ENCODE data around the gene ST8SIA6.

ST8SIA6 gene

GRCh38 chr10:17365402-17365801 lies 89.0 kb downstream of the ST8SIA6 start:
- TF ChIP-seq TCF4 (CRISPR knock-in tag; IDR thresholded peaks at IDR 0.05; ENCODE audit: borderline replicate concordance) (no peak), CSDC2 (CRISPR knock-in tag; IDR thresholded peaks at IDR 0.05) (no peak), GLIS3 (CRISPR knock-in tag; IDR thresholded peaks at IDR 0.05) (no peak), OSR1 (CRISPR knock-in tag; IDR thresholded peaks at IDR 0.05) (no peak), RARB (CRISPR knock-in tag; IDR thresholded peaks at IDR 0.05) (no peak), TOX (CRISPR knock-in tag; IDR thresholded peaks at IDR 0.05; ENCODE audit: borderline replicate concordance) (no peak), CSRNP3 (CRISPR knock-in tag; IDR thresholded peaks at IDR 0.05) (no peak), ZFP3 (CRISPR knock-in tag; IDR thresholded peaks at IDR 0.05) (no peak), ZC3H10 (CRISPR knock-in tag; IDR thresholded peaks at IDR 0.05) (no peak), PPARA (CRISPR knock-in tag; IDR thresholded peaks at IDR 0.05; ENCODE audit: borderline replicate concordance) (no peak), ESRRG (CRISPR knock-in tag; IDR thresholded peaks at IDR 0.05) (no peak), ISL1 (CRISPR knock-in tag; IDR thresholded peaks at IDR 0.05) (no peak), POU6F1 (CRISPR knock-in tag; IDR thresholded peaks at IDR 0.05; ENCODE audit: borderline replicate concordance, low read depth) (no peak), ARNTL (CRISPR knock-in tag; IDR thresholded peaks at IDR 0.05; ENCODE audit: borderline replicate concordance, low read depth) (no peak), BACH2 (CRISPR knock-in tag; IDR thresholded peaks at IDR 0.05; ENCODE audit: borderline replicate concordance) (no peak), ZNF8 (CRISPR knock-in tag; IDR thresholded peaks at IDR 0.05) (no peak)
- no peak for ATAC-seq

- no peak for TF ChIP-seq ISL1 (CRISPR knock-in tag; IDR thresholded peaks at IDR 0.05)
- TF ChIP-seq POU6F1 (CRISPR knock-in tag; IDR thresholded peaks at IDR 0.05; ENCODE audit: borderline replicate concordance, low read depth) = no peak
- no peak for TF ChIP-seq CREB5 (CRISPR knock-in tag; IDR thresholded peaks at IDR 0.05; ENCODE audit: low read depth)
- no peak for TF ChIP-seq PATZ1 (CRISPR knock-in tag; IDR thresholded peaks at IDR 0.05; ENCODE audit: borderline replicate concordance)
- no peak for TF ChIP-seq ESRRG (CRISPR knock-in tag; IDR thresholded peaks at IDR 0.05)
- TF ChIP-seq ZFP30 (CRISPR knock-in tag; IDR thresholded peaks at IDR 0.05) = no peak
These were observed 95.9 kb downstream of the ST8SIA6 start for GRCh38 chr10:17358461-17358860.

GRCh38 chr10:17357781-17358180 lies 96.6 kb downstream of the ST8SIA6 start:
- ATAC-seq = no peak
- TF ChIP-seq ZC3H10 (CRISPR knock-in tag; IDR thresholded peaks at IDR 0.05) (no peak), TOX (CRISPR knock-in tag; IDR thresholded peaks at IDR 0.05; ENCODE audit: borderline replicate concordance) (no peak), PPARA (CRISPR knock-in tag; IDR thresholded peaks at IDR 0.05; ENCODE audit: borderline replicate concordance) (no peak), GLIS3 (CRISPR knock-in tag; IDR thresholded peaks at IDR 0.05) (no peak), OSR1 (CRISPR knock-in tag; IDR thresholded peaks at IDR 0.05) (no peak), RARB (CRISPR knock-in tag; IDR thresholded peaks at IDR 0.05) (no peak), CREB5 (CRISPR knock-in tag; IDR thresholded peaks at IDR 0.05; ENCODE audit: low read depth) (no peak), ZNF8 (CRISPR knock-in tag; IDR thresholded peaks at IDR 0.05) (no peak), SNAI2 (CRISPR knock-in tag; IDR thresholded peaks at IDR 0.05) (no peak), ARNTL (CRISPR knock-in tag; IDR thresholded peaks at IDR 0.05; ENCODE audit: borderline replicate concordance, low read depth) (no peak), BACH2 (CRISPR knock-in tag; IDR thresholded peaks at IDR 0.05; ENCODE audit: borderline replicate concordance) (no peak), ZFP30 (CRISPR knock-in tag; IDR thresholded peaks at IDR 0.05) (no peak), POU6F1 (CRISPR knock-in tag; IDR thresholded peaks at IDR 0.05; ENCODE audit: borderline replicate concordance, low read depth) (no peak)

More at GRCh38 chr10:17358461-17358860, 95.9 kb downstream of the ST8SIA6 start:
- no peak for ATAC-seq
